ENCODE results near the gene ZDHHC6. TPM values are rescaled to one million over a fixed set of nuclear protein-coding genes. Genes with fewer than 3 reads are reported as not detected.

The ZDHHC6 gene
- total RNA-seq, 1 experiment from 2014 or later, result 12.3 TPM

GRCh38 chr10:112461029-112461887 lies 14.5 kb upstream of the ZDHHC6 start:
- H3K4me3 ChIP-seq (ENCODE audit: insufficient read depth, low read depth, low read length), result no peak overlapping the region
- no peaks in the 10 kb centered on the region for H3K27me3 ChIP-seq (ENCODE audit: control insufficient read depth, insufficient read depth, low read length)
- H3K36me3 ChIP-seq (replicated peaks; ENCODE audit: control insufficient read depth, insufficient read depth, low read length), result peaks cover 4% of the 10 kb centered on the region
- DNase-seq, result no peak

- no peak for DNase-seq
- Histone ChIP-seq H3K36me3 (replicated peaks; ENCODE audit: control insufficient read depth, insufficient read depth, low read length) (peaks cover 4% of the 10 kb centered on the region), H3K4me3 (ENCODE audit: insufficient read depth, low read depth, low read length) (no peak overlapping the region), H3K27me3 (ENCODE audit: control insufficient read depth, insufficient read depth, low read length) (no peaks in the 10 kb centered on the region)
Measured at GRCh38 chr10:112460366-112460765, 13.7 kb upstream of the ZDHHC6 start.

DNA sequence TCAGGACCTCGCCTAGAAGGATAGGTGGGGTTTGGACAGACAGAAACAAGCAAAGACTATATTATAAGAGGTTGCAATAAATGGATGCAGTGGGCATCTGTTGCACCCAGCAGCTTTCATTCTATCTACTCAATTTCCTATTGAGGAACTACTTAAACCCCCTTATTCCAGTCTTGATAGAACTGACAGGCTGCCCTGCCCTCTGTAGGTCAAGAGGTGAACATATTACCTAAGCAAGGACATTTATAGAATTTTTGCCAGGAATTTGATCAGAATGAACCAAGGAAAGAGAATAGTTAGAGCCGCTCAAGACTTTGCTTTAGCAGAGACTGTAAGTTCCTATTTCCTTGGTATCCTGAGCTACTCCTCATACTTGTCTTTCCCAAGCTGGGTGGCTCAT lies 9.8 kb upstream of the ZDHHC6 start:
- DNase-seq, result peak; percentile 36
- no peak overlapping the region for H3K4me3 ChIP-seq (ENCODE audit: insufficient read depth, low read depth, low read length)
- no peaks in the 10 kb centered on the region for H3K27me3 ChIP-seq (ENCODE audit: control insufficient read depth, insufficient read depth, low read length)
- H3K36me3 ChIP-seq (replicated peaks; ENCODE audit: control insufficient read depth, insufficient read depth, low read length), result no peaks in the 10 kb centered on the region

DNA sequence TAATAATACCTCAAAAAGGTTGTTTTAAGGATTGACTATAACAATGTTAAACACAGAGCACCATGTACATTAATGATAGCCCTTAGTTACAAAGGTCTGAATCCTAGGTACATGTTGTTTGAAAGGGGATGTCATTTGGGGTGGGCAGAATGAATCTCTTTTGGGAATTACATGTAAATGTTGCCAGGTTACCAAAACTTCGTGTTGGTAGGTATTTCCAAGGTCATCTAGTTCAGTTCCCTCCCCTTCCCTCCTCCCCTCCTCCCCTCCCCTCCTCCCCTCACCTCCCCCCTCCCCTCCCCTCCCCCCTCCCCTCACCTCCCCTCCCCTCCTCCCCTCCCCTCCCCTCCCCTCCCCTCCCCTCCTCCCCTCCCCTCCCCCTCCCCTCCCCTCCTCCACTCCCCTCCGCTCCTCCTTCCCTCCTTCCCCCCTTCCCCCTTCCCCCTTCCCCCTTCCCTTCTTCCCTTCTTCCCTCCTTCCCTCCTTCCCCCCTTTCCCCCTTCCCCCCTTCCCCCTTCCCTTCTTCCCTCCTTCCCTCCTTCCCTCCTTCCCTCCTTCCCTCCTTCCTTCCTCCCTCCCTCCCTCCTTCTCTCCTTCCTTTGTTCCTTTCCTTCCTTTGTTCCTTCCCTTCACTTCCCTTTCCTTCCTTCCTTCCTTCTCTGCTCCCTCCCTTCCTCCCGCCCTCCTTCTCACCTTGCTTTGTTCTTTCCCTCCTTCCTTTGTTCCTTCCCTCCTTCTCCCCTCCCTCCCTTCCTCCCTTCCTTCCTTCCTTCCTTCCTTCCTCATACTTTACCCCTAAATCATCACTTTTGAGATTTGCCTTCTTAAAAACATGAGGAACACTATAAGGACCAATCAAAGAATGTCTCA lies 8.4 kb upstream of the ZDHHC6 start:
- H3K4me3 ChIP-seq (ENCODE audit: insufficient read depth, low read depth, low read length), result no peak overlapping the region
- no peak for DNase-seq
- H3K27me3 ChIP-seq (ENCODE audit: control insufficient read depth, insufficient read depth, low read length), result no peaks in the 10 kb centered on the region
- H3K36me3 ChIP-seq (replicated peaks; ENCODE audit: control insufficient read depth, insufficient read depth, low read length), result no peaks in the 10 kb centered on the region

DNA sequence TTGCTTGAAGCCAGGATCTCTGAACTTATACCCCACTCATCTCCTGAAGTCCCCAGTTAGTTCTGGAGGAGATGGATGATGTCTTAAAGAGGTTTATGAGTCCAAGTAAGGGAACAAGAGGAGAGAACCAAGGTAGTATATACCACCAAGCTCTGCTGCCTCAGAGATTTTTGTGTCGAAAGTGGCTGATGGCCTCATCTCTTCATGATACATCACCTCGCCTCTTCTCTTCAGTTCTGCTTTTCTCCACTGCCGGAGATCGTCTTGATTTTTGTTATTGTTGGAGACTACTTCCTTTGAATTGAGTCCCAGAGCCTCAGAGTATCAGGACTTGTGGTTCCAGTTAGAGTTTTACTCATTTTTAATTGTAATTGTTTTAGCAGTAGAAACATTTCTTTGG lies 2.2 kb upstream of the ZDHHC6 start:
- no peak overlapping the region for H3K4me3 ChIP-seq (ENCODE audit: insufficient read depth, low read depth, low read length)
- H3K36me3 ChIP-seq (replicated peaks; ENCODE audit: control insufficient read depth, insufficient read depth, low read length), result no peaks in the 10 kb centered on the region; the same call in 1 of the 2 replicates
- H3K27me3 ChIP-seq (ENCODE audit: control insufficient read depth, insufficient read depth, low read length), result no peaks in the 10 kb centered on the region
- no peak for DNase-seq

DNA sequence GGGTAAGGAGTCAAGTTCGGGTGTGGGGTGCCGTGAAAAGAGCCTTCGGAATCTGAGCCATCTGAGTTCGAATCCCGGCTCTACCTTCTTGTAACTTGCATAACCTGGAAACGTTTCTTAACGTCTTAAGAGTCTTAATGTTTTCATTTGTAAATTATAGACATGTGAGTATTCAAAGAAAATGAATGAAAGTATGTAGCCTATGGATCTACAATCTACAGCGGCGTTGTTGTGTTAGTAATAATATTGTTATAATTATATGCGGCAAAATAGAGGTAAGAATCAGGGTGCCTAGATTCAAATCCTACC lies 860 bp upstream of the ZDHHC6 start:
- Histone ChIP-seq H3K4me3 (ENCODE audit: insufficient read depth, low read depth, low read length) (peak overlapping the region; percentile 78), H3K36me3 (replicated peaks; ENCODE audit: control insufficient read depth, insufficient read depth, low read length) (no peaks in the 10 kb centered on the region; the same call in 1 of the 2 replicates), H3K27me3 (ENCODE audit: control insufficient read depth, insufficient read depth, low read length) (no peaks in the 10 kb centered on the region)
- no peak for DNase-seq

DNA sequence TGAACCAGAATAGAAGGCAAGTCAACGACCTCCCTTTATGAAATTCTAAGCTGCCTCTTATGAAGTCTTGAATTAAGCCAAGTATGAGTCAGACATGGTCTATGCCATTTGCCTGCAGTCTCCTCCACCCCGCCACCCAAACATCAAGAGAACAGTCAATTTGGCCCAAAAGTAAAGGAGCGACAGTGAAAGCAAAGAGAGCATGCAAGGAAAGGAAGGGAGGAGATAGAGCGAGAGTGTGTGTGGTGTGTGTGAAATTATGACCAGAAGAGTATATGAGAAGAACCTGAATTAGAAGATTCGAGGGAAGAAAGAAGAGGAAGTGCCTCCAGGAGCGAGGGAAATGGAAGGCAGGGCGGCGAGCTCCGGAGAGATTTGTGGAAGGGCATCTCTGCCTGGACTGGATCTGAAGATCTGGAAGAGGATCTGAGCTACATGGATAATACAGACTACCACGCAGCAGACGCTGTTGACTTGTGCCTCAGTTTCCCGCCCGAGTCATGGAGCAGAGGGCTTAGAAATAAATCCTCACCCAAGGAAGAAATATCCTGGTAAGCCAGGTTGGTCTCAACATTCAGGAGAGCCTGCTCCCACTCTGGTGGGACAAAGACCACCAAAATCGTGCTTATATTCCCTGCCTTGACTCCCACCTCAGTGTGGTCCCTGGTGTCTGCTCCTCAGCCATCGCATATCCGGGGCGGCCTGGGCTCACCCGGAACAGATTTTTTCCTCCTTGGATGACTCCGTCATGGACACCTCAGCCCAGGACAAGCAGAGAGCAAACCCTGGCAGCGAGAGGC lies 459 bp downstream of the ZDHHC6 start:
- peaks cover 2% of the 10 kb centered on the region; the same call in 1 of the 2 replicates for H3K36me3 ChIP-seq (replicated peaks; ENCODE audit: control insufficient read depth, insufficient read depth, low read length)
- H3K27me3 ChIP-seq (ENCODE audit: control insufficient read depth, insufficient read depth, low read length), result no peaks in the 10 kb centered on the region
- H3K4me3 ChIP-seq (ENCODE audit: insufficient read depth, low read depth, low read length), result peak overlapping the region; percentile 78
- no peak for DNase-seq

DNA sequence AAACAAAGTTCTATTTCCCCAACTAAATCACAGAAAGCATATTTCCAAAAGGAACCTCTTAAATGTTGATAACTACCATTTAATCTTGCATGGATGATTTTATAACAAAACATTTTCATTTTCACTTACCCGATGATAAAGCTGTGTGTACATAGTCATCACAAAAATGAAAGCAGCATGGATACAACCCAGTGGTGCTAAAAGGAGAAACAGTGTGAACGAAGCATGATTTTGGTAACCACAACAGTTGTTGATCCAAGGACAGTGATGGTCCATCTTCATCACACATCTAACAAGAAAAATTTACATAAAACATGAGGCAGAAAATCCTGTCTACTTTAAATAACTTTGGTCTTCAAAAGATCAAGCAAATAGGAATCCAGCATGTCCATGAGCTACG lies 4.7 kb downstream of the ZDHHC6 start:
- peaks cover 8% of the 10 kb centered on the region for H3K36me3 ChIP-seq (replicated peaks; ENCODE audit: control insufficient read depth, insufficient read depth, low read length)
- no peak overlapping the region for H3K4me3 ChIP-seq (ENCODE audit: insufficient read depth, low read depth, low read length)
- H3K27me3 ChIP-seq (ENCODE audit: control insufficient read depth, insufficient read depth, low read length), result no peaks in the 10 kb centered on the region
- DNase-seq, result no peak

DNA sequence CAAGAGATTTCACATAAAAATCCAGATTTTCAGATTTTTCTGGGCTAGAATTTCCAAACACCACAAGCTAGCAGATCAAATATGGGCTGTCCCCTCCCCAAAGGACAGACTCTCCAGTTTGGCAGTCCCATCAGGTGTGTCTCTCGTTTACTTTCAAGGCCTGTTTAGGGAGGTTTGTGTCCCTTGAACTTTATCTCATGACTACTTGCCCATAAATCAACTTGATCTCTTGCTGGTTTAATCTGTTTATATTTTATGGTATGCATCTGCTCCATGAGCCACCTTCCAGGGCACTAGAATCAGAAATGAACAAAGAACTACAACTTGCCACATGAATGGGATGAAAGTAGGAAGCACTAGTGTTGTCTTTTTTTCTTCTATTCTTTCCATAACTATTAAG lies 5.2 kb downstream of the ZDHHC6 start:
- Histone ChIP-seq H3K27me3 (ENCODE audit: control insufficient read depth, insufficient read depth, low read length) (no peaks in the 10 kb centered on the region), H3K4me3 (ENCODE audit: insufficient read depth, low read depth, low read length) (no peak overlapping the region), H3K36me3 (replicated peaks; ENCODE audit: control insufficient read depth, insufficient read depth, low read length) (peaks cover 8% of the 10 kb centered on the region)
- no peak for DNase-seq

DNA sequence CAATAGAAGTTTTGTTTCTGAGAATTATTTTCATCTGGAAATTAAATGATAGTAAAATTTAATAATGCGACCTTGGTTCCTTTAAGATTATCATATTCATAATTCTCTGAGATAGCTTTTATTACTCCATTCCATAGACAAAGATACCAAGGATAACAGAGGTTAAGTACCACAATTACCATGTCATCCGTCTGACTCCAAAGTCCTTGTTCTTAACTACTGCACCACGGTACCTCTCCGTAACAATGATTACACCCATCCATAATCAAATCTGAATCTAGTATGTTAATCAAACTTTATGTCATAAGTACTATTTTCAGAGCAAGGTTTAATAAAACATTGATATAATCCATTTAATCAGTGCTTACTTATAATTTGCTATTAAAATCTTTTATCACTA lies 8.4 kb downstream of the ZDHHC6 start:
- Histone ChIP-seq H3K36me3 (replicated peaks; ENCODE audit: control insufficient read depth, insufficient read depth, low read length) (peaks cover 10% of the 10 kb centered on the region), H3K4me3 (ENCODE audit: insufficient read depth, low read depth, low read length) (no peak overlapping the region), H3K27me3 (ENCODE audit: control insufficient read depth, insufficient read depth, low read length) (no peaks in the 10 kb centered on the region)
- DNase-seq, result no peak

DNA sequence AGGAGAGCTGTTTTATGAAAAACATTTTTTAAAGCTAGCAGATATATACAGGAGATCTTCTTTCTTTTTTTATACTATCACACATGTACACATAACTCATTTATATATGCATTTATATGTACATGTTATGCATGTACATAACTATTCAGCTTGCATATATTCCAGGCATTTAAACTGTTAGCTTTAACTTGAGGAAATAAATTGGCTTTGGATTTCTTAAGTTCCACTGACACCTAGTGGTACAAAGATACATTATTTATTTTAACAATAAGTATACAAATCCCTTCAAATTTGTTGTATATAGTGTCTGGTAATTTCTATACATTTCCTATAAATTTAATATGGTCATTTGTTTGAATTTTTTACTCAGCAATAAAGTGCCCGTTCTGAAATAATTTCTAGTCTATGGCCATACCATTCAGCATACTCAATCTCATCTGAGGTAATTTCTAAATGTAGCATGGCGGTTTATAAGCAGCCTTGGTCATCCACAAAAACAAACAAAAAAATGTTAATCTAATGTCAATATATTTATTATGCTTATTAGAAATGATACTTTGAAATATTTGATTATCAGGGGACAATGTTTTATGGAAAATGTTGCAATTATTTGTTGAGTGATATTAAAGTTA lies 11.6 kb downstream of the ZDHHC6 start:
- Histone ChIP-seq H3K4me3 (ENCODE audit: insufficient read depth, low read depth, low read length) (no peak overlapping the region), H3K36me3 (replicated peaks; ENCODE audit: control insufficient read depth, insufficient read depth, low read length) (peaks cover 16% of the 10 kb centered on the region), H3K27me3 (ENCODE audit: control insufficient read depth, insufficient read depth, low read length) (no peaks in the 10 kb centered on the region)
- DNase-seq, result no peak

DNA sequence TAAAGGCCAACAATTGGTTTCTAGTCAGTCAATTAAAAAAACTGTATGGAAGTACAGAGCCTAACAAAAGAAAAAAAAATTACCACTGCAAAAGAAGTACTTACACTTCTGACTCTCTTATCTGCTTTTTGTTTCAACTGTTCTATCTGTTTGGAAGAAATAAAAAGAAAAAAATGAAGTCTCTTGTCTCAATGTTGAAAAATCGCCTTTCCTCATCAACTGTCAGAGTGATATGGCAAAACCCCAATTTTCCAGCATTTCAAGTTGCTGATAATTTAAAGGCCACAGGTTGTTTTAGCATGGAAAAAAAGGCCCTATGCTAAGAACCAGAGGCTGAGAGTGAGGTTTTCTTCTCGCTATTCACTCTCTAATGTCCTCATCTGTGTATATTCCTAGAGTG lies 13.6 kb downstream of the ZDHHC6 start:
- no peak for DNase-seq
- peaks cover 16% of the 10 kb centered on the region for H3K36me3 ChIP-seq (replicated peaks; ENCODE audit: control insufficient read depth, insufficient read depth, low read length)
- H3K4me3 ChIP-seq (ENCODE audit: insufficient read depth, low read depth, low read length), result no peak overlapping the region
- H3K27me3 ChIP-seq (ENCODE audit: control insufficient read depth, insufficient read depth, low read length), result no peaks in the 10 kb centered on the region

GRCh38 chr10:112429654-112430230 lies 17.0 kb downstream of the ZDHHC6 start:
- peaks cover 13% of the 10 kb centered on the region for H3K36me3 ChIP-seq (replicated peaks; ENCODE audit: control insufficient read depth, insufficient read depth, low read length)
- no peak overlapping the region for H3K4me3 ChIP-seq (ENCODE audit: insufficient read depth, low read depth, low read length)
- DNase-seq, result no peak
- no peaks in the 10 kb centered on the region for H3K27me3 ChIP-seq (ENCODE audit: control insufficient read depth, insufficient read depth, low read length)

DNA sequence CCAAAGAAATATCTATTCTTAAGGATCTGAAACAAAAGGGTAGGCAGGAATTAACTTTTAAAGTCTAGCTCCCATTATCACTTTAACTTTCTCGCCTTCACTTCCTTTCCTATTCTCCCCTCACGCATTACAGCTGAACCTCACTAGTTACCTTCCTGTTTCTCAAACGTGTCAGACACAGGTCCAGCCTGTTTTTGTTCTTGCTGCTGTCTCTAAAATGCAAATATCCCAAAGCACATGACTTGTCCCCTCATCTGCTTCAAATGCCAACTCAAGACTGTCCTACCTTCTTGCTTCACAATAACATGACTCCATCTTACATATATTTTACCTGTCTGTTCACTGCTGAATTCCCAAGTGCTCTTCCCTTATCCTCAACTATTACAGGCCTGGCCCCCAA lies 17.6 kb downstream of the ZDHHC6 start:
- Histone ChIP-seq H3K36me3 (replicated peaks; ENCODE audit: control insufficient read depth, insufficient read depth, low read length) (peaks cover 12% of the 10 kb centered on the region), H3K27me3 (ENCODE audit: control insufficient read depth, insufficient read depth, low read length) (no peaks in the 10 kb centered on the region)
- no peak for DNase-seq

More for the DNA sequence above, 17.6 kb downstream of the ZDHHC6 start:
- H3K4me3 ChIP-seq (ENCODE audit: insufficient read depth, low read depth, low read length), result no peak overlapping the region

Data from H7 (cell line).